Effector memory CD4-positive, alpha-beta T cell (primary cell): ENCODE measurements around the gene ARFRP1.

Source experiments
- DNase-seq, 3 donors: peaks; one replicate each; pipeline ENCODE4 v3.0.0-alpha.2; 2020
- H3K27ac ChIP-seq: 2 replicates; pipeline ENCODE4 v1.7.0; 2013; ENCODE audit warnings: mild to moderate bottlenecking, low read length, moderate library complexity; ENCODE audit not compliant: insufficient read depth, poor library complexity, severe bottlenecking
- H3K27me3 ChIP-seq: replicated peaks from 2 replicates; pipeline ENCODE4 v1.7.0; 2013; ENCODE audit warnings: mild to moderate bottlenecking, low read length; ENCODE audit not compliant: insufficient read depth, control insufficient read depth, poor library complexity, severe bottlenecking
- H3K36me3 ChIP-seq: 2 replicates; pipeline ENCODE4 v1.7.0; 2013; ENCODE audit warnings: mild to moderate bottlenecking, low read length, moderate library complexity; ENCODE audit not compliant: control insufficient read depth, insufficient read depth
- H3K4me1 ChIP-seq: 2 replicates; pipeline ENCODE4 v1.7.0; 2013; ENCODE audit warnings: low read length, mild to moderate bottlenecking; ENCODE audit not compliant: control insufficient read depth, insufficient read depth, poor library complexity, severe bottlenecking
- H3K4me3 ChIP-seq: 2 replicates; pipeline ENCODE4 v1.7.0; 2013; ENCODE audit warnings: low read length, low read depth, mild to moderate bottlenecking; ENCODE audit not compliant: insufficient read depth, poor library complexity, severe bottlenecking
- H3K9me3 ChIP-seq: 2 replicates; pipeline ENCODE4 v1.7.0; 2013; ENCODE audit warnings: mild to moderate bottlenecking, low read length, moderate library complexity; ENCODE audit not compliant: control insufficient read depth

ARFRP1 gene

DNA sequence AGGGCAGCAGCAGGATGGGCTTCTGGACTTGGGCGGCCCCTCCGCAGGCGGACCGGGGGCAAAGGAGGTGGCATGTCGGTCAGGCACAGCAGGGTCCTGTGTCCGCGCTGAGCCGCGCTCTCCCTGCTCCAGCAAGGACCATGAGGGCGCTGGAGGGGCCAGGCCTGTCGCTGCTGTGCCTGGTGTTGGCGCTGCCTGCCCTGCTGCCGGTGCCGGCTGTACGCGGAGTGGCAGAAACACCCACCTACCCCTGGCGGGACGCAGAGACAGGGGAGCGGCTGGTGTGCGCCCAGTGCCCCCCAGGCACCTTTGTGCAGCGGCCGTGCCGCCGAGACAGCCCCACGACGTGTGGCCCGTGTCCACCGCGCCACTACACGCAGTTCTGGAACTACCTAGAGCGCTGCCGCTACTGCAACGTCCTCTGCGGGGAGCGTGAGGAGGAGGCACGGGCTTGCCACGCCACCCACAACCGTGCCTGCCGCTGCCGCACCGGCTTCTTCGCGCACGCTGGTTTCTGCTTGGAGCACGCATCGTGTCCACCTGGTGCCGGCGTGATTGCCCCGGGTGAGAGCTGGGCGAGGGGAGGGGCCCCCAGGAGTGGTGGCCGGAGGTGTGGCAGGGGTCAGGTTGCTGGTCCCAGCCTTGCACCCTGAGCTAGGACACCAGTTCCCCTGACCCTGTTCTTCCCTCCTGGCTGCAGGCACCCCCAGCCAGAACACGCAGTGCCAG lies 11.0 kb downstream of the ARFRP1 start, which contains the start of gene TNFRSF6B:
Gene TNFRSF6B, plus strand, starts transcription at position 25 of the 729 bp plus-strand sequence. Its CDS starts 116 bp downstream, at position 141.
- H3K27ac ChIP-seq, result no peak within 1 kb of the TSS
- no peaks in the 10 kb centered on the region for H3K27me3 ChIP-seq
- H3K4me1 ChIP-seq, result peaks cover 32% of the 10 kb centered on the region
- DNase-seq, result no peak
- peaks cover 8% of the 10 kb centered on the region for H3K36me3 ChIP-seq
- H3K4me3 ChIP-seq, result peak within 1 kb of the TSS; percentile 37
- H3K9me3 ChIP-seq, result no peaks in the 10 kb centered on the region

DNA sequence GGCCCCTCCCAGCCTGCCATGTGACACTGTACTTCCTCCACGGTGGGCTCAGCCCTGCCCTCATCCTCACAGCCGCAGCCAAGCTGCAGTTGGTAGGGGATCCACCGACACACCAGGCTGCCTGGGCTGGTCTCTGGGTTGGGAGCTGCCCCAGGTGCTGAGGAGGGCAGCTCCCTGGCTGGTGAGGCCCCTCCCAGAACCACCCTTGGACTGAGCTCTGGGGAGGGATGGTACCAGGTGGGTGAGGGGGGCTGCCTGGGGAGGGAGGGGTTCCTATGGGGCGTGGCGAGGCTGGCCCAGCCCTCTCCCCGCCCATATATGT lies 11.5 kb downstream of the ARFRP1 start:
- Histone ChIP-seq H3K27ac (no peak overlapping the region), H3K4me3 (no peak overlapping the region)

DNA sequence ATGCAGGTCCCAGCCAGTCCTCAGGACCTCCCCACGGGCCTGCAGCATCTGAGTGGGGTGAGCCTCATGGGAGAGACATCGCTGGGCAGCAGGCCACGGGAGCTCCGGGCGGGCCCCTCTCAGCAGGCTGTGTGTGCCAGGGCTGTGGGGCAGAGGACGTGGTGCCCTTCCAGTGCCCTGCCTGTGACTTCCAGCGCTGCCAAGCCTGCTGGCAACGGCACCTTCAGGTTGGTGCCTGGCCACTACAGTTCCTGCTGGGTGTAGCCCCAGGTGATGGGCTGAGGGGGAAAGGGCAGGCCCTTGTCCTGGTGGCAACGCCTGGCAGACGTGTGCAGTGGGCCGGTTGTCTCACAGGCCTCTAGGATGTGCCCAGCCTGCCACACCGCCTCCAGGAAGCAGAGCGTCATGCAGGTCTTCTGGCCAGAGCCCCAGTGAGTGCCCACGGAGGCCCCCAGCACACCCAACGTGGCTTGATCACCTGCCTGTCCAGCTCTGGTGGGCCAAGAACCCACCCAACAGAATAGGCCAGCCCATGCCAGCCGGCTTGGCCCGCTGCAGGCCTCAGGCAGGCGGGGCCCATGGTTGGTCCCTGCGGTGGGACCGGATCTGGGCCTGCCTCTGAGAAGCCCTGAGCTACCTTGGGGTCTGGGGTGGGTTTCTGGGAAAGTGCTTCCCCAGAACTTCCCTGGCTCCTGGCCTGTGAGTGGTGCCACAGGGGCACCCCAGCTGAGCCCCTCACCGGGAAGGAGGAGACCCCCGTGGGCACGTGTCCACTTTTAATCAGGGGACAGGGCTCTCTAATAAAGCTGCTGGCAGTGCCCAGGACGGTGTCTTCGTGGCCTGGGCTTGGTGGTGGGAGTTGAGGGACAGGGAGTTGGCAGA lies 12.1 kb downstream of the ARFRP1 start:
- no peaks in the 10 kb centered on the region for H3K9me3 ChIP-seq
- no peak for DNase-seq
- no peak overlapping the region for H3K4me3 ChIP-seq
- peaks cover 8% of the 10 kb centered on the region for H3K36me3 ChIP-seq
- no peak overlapping the region for H3K27ac ChIP-seq
- peaks cover 22% of the 10 kb centered on the region for H3K4me1 ChIP-seq
- H3K27me3 ChIP-seq, result no peaks in the 10 kb centered on the region

More for the DNA sequence above, 11.5 kb downstream of the ARFRP1 start:
- Histone ChIP-seq H3K9me3 (no peaks in the 10 kb centered on the region), H3K27me3 (no peaks in the 10 kb centered on the region), H3K36me3 (peaks cover 8% of the 10 kb centered on the region), H3K4me1 (peaks cover 27% of the 10 kb centered on the region)
- DNase-seq, result no peak

DNA sequence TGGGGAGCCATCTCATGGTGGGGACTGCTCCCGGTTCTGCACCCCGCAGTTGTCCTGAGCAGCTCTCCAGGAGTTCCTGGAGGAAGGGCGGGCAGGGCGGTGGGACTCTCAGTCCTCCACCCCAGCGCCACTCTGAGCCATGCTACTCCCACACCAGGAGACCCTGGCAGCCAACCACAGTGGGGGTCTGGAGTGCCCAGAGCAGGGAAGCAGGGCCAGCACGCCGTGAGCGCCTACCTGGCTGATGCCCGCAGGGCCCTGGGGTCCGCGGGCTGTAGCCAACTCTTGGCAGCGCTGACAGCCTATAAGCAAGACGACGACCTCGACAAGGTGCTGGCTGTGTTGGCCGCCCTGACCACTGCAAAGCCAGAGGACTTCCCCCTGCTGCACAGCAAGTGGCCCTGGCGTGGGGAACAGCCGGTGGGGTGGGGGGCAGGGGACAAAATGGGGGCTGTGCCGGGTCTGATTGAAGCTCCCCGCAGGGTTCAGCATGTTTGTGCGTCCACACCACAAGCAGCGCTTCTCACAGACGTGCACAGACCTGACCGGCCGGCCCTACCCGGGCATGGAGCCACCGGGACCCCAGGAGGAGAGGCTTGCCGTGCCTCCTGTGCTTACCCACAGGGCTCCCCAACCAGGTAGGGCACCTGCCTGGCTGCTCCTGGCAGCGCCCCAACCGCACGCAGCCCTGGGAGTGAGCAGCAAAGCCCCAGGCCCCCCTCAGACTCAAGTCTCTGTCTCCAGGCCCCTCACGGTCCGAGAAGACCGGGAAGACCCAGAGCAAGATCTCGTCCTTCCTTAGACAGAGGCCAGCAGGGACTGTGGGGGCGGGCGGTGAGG lies 13.0 kb downstream of the ARFRP1 start:
- Histone ChIP-seq H3K9me3 (no peaks in the 10 kb centered on the region), H3K4me1 (peaks cover 22% of the 10 kb centered on the region), H3K27ac (no peak overlapping the region), H3K27me3 (no peaks in the 10 kb centered on the region), H3K4me3 (no peak overlapping the region), H3K36me3 (peaks cover 8% of the 10 kb centered on the region)
- DNase-seq, result no peak

DNA sequence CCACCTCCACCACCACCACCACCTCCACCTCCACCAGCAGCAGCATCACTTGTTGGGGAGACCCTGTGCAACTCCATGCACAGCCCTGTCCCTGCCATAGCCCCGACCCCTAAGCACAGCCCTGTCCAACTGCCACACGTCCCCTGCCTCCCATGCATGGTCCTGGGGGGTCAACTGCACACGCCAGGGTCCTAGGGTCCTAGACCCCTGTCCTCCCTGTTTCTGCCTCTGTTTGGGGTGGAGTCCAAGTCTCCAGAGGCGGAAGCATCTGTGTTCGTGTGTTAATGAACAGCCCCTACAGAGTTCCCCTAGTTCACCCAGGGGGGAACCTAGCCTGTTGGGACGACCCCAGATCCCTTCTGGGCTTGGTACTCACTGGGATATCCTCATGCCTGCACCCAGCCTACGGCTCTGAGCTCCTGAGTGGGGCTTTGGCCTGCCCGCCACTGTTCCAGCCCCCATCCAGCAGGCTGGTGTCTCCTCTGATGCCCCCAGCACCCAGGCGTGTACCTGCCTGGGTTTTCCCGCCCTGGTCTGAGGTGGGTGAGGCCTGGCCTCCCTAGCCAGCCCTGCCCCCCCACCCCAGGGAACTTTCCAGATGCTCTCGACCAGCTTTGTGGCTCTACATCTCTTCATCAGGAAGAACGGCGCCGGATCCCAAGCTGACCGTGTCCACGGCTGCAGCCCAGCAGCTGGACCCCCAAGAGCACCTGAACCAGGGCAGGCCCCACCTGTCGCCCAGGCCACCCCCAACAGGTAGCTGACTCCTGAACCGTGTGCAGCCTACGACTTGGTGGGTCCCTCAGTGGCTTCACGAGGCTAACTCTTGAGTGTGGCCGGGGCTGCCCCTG lies 13.8 kb downstream of the ARFRP1 start:
- peaks cover 21% of the 10 kb centered on the region for H3K4me1 ChIP-seq
- DNase-seq, result no peak
- peaks cover 8% of the 10 kb centered on the region for H3K36me3 ChIP-seq
- H3K4me3 ChIP-seq, result no peak overlapping the region
- H3K9me3 ChIP-seq, result no peaks in the 10 kb centered on the region
- H3K27ac ChIP-seq, result no peak overlapping the region
- H3K27me3 ChIP-seq, result no peaks in the 10 kb centered on the region

DNA sequence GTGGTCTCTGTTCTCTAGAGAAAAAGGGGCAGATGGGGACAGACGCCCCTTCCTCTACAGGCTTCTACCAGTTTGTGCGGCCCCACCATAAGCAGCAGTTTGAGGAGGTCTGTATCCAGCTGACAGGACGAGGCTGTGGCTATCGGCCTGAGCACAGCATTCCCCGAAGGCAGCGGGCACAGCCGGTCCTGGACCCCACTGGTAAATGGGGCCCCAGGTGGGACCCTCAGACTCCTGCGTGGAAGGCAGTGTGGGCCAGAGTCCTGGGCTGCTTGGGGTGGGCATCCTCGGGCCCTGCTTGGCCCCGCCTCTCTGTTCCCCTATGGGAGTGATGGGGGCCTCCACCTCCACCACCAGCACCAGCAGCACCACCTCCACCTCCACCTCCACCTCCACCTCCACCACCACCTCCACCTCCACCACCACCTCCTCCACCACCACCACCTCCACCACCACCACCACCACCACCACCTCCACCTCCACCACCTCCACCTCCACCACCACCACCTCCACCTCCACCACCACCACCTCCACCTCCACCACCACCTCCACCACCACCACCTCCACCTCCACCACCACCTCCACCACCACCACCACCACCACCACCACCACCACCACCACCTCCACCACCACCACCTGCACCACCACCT lies 14.6 kb downstream of the ARFRP1 start:
- Histone ChIP-seq H3K4me3 (no peak overlapping the region), H3K36me3 (peaks cover 8% of the 10 kb centered on the region), H3K4me1 (peaks cover 16% of the 10 kb centered on the region), H3K27ac (no peak overlapping the region), H3K9me3 (no peaks in the 10 kb centered on the region), H3K27me3 (no peaks in the 10 kb centered on the region)
- DNase-seq, result no peak

DNA sequence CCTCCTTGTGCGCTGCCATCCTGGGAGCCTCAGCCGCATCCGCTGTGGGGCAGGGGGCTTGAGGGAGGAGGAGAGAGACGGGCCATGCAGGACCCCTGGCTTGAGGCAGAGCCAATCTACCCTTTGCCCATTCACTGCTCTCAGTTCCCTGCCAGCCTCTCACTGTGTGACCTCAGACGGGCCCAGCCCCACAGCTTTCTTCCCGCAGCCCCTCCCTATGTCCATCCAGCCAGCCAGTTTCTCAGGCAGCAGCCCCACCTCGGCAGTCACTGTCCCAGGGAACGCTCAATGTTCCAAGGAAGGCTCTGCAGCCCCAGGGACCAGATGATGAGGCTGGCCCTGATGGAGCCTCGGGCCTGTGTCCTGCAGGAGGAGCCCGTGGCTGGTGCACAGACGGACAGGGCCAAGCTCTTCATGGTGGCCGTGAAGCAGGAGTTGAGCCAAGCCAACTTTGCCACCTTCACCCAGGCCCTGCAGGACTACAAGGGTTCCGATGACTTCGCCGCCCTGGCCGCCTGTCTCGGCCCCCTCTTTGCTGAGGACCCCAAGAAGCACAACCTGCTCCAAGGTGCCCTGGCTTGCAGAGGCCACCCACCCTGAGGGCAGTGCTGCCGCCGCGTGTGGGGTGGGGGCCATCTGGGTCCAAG lies 15.2 kb downstream of the ARFRP1 start:
- Histone ChIP-seq H3K36me3 (peaks cover 8% of the 10 kb centered on the region), H3K9me3 (no peaks in the 10 kb centered on the region), H3K4me3 (no peak overlapping the region), H3K27me3 (no peaks in the 10 kb centered on the region), H3K4me1 (peaks cover 19% of the 10 kb centered on the region), H3K27ac (no peak overlapping the region)
- no peak for DNase-seq

DNA sequence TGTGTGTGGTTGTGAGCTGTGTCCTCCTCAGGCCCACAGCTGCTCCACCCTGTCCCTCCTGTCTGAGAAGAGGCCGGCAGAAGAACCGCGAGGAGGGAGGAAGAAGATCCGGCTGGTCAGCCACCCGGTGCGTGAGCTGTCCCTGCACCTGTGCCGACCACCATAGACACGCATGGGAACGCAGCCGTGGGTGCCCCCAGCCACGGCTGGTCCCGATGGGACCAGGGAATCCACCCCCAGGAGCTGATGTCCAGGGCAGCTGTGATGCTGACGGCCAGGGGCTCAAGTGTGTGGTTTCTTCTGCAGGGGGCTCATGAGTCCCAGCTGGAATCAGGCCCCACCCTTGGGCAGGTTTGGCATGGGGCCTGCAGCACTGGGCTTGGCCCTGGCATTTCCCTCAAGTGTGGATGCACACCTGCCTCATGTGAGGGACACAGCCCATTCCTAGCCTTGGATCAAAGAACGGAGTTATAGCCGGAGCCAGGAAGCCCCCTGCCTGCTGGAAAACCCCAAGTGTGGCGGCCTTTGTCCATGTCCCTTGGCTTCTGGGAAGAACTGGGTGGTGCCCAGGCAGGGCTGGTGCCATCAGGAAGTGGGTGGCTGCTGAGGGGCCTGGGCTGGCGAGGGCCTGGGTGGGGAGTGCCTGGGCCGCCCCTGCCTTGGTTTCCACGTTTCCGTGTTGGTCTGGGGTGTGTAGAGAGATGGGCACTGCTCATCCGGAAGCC lies 15.9 kb downstream of the ARFRP1 start:
- Histone ChIP-seq H3K27ac (no peak overlapping the region), H3K9me3 (no peaks in the 10 kb centered on the region), H3K4me1 (peaks cover 20% of the 10 kb centered on the region), H3K4me3 (no peak overlapping the region), H3K36me3 (peaks cover 8% of the 10 kb centered on the region), H3K27me3 (no peaks in the 10 kb centered on the region)
- DNase-seq, result no peak
